Upper lobe of right lung (tissue), 1 donor: ENCODE results near the gene SLC46A3. TPM values are rescaled to one million over a fixed set of nuclear protein-coding genes. Genes with fewer than 3 reads are reported as not detected.
A peak's percentile ranks its signal among the peaks of the same experiment; 100 is the strongest.

Experiments used
- ATAC-seq: fragments of 200-7000 bp; cut with Tn5 transposase; one replicate; pipeline ENCODE4 v1.9.1; 2020; ENCODE audit warnings: mild to moderate bottlenecking, moderate library complexity
- DNase-seq: peaks from one replicate; pipeline ENCODE4 v3.0.0-alpha.2; 2020
- H3K27ac ChIP-seq: fragments of 200-600 bp; one replicate; pipeline ENCODE4 v1.8.0; 2022
- H3K27me3 ChIP-seq: fragments of 200-600 bp; one replicate; pipeline ENCODE4 v1.8.0; 2022; ENCODE audit warnings: mild to moderate bottlenecking
- H3K36me3 ChIP-seq: fragments of 200-600 bp; one replicate; pipeline ENCODE4 v1.8.0; 2022
- H3K4me1 ChIP-seq: fragments of 200-600 bp; one replicate; pipeline ENCODE4 v1.8.0; 2022
- H3K4me3 ChIP-seq: fragments of 200-600 bp; one replicate; pipeline ENCODE4 v1.8.0; 2022; ENCODE audit warnings: mild to moderate bottlenecking
- H3K9me3 ChIP-seq: fragments of 200-600 bp; one replicate; pipeline ENCODE4 v1.8.0; 2022
- intact Hi-C: fragments of 100-400 bp; cut with DNase I; formaldehyde crosslinking; loops from one replicate; pipeline ENCODE4 v1.11.0; 2022
- total RNA-seq: library from RNA; stranded (reverse); fragmentation: NEBNext Ultra II Directional; extraction: Animal tissue kit (Norgen Biotek cat#: 25700); gene quantifications from one replicate; pipeline ENCODE4 v1.2.1, GENCODE V29; 2021
- TF ChIP-seq, protein P1 (sequence below): fragments of 200-600 bp; IDR thresholded peaks from one replicate; pipeline ENCODE4 v1.8.0; 2022; ENCODE audit warnings: antibody characterized with exemption
- donor health status: DM: no; HTN: yes; CAD: no; lungs with severe emphysema.

The SLC46A3 gene
- total RNA-seq, 1 donor from 2014 or later = 20.2 TPM

DNA sequence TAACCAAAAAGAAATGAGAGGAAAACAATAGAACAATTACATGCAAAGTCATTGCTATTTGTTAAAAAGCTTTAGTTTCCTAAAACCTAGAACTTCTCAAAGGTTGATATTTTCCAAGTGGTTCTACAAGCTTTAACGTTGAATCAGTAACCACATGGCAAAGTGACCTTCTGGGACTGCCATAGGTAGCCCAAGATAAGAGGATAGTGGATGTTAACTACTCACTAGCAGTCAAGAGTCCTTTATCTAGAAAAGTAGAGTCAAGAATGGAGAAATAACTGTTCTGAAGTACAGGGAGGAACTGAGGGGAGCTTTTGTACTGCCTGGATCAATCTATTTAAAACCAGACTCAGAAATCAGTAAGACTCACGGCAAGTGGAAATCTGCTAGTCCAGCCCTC, 9.9 kb upstream of the SLC46A3 start:
- H3K27me3 ChIP-seq = no peaks in the 10 kb centered on the region
- no peak overlapping the region for H3K4me3 ChIP-seq
- no peak for DNase-seq
- no peaks in the 10 kb centered on the region for H3K4me1 ChIP-seq
- no peak overlapping the region for H3K27ac ChIP-seq
- intact Hi-C loops = no loop called here
- TF ChIP-seq, protein P1, sequence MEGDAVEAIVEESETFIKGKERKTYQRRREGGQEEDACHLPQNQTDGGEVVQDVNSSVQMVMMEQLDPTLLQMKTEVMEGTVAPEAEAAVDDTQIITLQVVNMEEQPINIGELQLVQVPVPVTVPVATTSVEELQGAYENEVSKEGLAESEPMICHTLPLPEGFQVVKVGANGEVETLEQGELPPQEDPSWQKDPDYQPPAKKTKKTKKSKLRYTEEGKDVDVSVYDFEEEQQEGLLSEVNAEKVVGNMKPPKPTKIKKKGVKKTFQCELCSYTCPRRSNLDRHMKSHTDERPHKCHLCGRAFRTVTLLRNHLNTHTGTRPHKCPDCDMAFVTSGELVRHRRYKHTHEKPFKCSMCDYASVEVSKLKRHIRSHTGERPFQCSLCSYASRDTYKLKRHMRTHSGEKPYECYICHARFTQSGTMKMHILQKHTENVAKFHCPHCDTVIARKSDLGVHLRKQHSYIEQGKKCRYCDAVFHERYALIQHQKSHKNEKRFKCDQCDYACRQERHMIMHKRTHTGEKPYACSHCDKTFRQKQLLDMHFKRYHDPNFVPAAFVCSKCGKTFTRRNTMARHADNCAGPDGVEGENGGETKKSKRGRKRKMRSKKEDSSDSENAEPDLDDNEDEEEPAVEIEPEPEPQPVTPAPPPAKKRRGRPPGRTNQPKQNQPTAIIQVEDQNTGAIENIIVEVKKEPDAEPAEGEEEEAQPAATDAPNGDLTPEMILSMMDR = no peak
- no peak for ATAC-seq
- no peaks in the 10 kb centered on the region for H3K9me3 ChIP-seq
- no peaks in the 10 kb centered on the region for H3K36me3 ChIP-seq

DNA sequence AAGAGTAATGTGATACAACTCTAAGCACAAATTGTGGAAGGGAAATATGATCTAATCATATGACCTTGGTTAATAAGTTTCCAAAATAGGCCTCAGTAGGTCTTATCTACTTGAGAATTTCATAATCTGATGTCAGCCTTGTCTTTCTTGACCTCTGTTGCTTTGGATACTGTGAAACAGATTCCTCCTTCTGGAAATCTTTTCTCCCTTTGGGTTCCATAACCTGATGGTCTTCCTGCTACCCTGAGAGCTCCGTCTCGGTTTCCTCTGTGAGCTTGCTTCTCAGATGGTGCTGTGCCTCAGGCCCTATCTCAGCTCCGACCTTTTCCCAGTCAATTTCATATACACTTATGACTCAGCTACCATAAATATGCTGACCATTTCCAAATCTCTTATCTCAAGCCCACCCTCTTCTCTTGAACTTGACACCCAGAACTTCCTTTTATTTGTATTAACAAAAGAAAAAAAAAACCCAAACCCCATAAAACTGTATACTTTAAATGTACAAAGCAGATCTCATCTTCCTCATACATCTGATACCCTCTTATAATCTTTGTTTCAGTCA, 6.4 kb upstream of the SLC46A3 start:
- Histone ChIP-seq H3K9me3 (no peaks in the 10 kb centered on the region), H3K36me3 (no peaks in the 10 kb centered on the region), H3K27me3 (no peaks in the 10 kb centered on the region), H3K27ac (no peak overlapping the region), H3K4me1 (no peaks in the 10 kb centered on the region), H3K4me3 (no peak overlapping the region)
- no peak for ATAC-seq
- TF ChIP-seq, protein P1 = no peak
- DNase-seq = no peak
- intact Hi-C loops = no loop called here

- DNase-seq = no peak
- Histone ChIP-seq H3K4me3 (no peak overlapping the region), H3K27me3 (no peaks in the 10 kb centered on the region), H3K27ac (no peak overlapping the region), H3K4me1 (peaks cover 4% of the 10 kb centered on the region), H3K36me3 (no peaks in the 10 kb centered on the region), H3K9me3 (no peaks in the 10 kb centered on the region)
- TF ChIP-seq, protein P1 = no peak
- intact Hi-C loops = no loop called here
- ATAC-seq = no peak
Measured at GRCh38 chr13:28723806-28724205, 5.0 kb upstream of the SLC46A3 start.

DNA sequence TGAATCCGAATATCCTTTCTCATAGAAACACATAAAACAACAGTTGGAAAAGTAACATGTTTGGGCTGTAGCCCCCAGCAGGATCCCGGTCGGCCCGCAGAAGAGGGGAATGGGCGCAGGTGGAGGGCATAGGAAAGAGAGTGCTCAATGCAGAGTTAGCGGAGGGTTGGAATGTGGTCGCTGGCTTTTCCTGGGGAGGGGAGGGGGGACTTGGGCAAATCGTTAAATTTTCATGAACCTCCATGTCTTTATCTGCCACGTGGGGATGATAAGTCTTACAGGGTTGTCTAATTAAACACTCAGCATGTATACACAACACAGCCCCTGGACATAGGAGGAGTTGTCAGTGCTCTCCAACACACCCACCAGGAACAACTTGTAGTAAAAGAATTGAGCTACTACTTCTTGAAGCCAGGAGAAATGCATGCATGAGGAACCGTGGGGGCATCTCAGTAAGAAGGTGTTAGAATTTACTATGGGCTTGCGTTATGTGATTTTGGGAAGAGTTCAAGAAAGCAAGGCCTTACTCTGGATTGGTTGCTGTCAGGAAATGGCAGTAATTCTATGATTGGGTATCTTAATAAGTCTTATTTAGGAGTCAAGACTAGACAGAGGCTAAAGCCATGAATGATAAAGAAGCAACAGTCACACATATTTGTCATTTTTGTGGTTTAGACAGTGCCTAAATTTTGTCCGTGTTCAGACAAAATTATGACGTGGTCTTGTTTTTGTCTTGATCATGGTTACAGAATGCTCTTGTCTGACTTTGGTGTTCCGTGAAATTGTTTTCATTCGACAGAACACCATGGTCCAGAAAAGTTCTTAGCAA, 671 bp upstream of the SLC46A3 start:
- ATAC-seq = no peak

DNA sequence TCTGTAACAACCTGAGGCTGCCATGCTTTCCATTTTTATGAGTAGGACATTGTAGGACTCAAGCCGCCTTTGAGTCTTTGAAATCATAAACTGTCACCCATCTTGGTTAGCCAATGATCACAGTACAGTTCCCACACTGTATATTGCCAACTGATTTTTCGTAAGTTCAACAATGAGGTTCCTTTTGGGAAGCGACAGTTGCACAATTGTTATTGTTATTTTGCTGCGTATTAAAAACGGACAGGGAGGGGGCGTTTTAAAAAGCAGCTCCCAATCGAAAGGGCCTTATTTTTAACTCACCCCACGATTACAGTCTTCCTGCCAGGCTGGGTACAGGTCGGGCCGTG, 601 bp downstream of the SLC46A3 start:
- peak; percentile 0 for ATAC-seq
- no peaks in the 10 kb centered on the region for H3K27me3 ChIP-seq
- peak overlapping the region; percentile 98 for H3K27ac ChIP-seq
- peaks cover 24% of the 10 kb centered on the region for H3K4me1 ChIP-seq
- H3K36me3 ChIP-seq = no peaks in the 10 kb centered on the region
- TF ChIP-seq, protein P1 = no peak
- H3K4me3 ChIP-seq = peak overlapping the region; percentile 73
- no peak for DNase-seq
- intact Hi-C loops = no loop called here
- no peaks in the 10 kb centered on the region for H3K9me3 ChIP-seq

More for the DNA sequence above, 671 bp upstream of the SLC46A3 start:
- intact Hi-C loops = no loop called here
- Histone ChIP-seq H3K27me3 (no peaks in the 10 kb centered on the region), H3K27ac (peak overlapping the region; percentile 98), H3K36me3 (no peaks in the 10 kb centered on the region), H3K4me1 (peaks cover 24% of the 10 kb centered on the region), H3K4me3 (peak overlapping the region; percentile 73), H3K9me3 (no peaks in the 10 kb centered on the region)
- TF ChIP-seq, protein P1 = no peak
- DNase-seq = no peak
